Measurements from ENCODE around the gene ADAMTSL1.

GRCh38 chr9:18866121-18866831 is 392.3 kb downstream of the ADAMTSL1 start:
- TF ChIP-seq POLR2AphosphoS5 (IDR thresholded peaks at IDR 0.05; ENCODE audit: low read depth, low read length) (no peak), CTCF (IDR thresholded peaks at IDR 0.05; ENCODE audit: control extremely low read depth in 1 of 3, insufficient read depth in 1 of 3, low read depth in 1 of 3, low read length in 3 of 3) (no peak), SIN3A (conservative IDR thresholded peaks at IDR 0.05 in 1 of 2, IDR thresholded peaks at IDR 0.05 in 1 of 2; ENCODE audit: low read depth in 1 of 2, low read length in 2 of 2) (no peak), POLR2A (IDR thresholded peaks at IDR 0.05; ENCODE audit: control extremely low read depth in 1 of 2, low read depth in 2 of 2, low read length in 2 of 2) (no peak)

All from H1 (cell line).